CD4-positive, CD25-positive, alpha-beta regulatory T cell (primary cell): Measurements from ENCODE around the gene EPHB4. TPM values are rescaled to one million over a fixed set of nuclear protein-coding genes. Genes with fewer than 3 reads are reported as not detected.

Source experiments
- ATAC-seq, 2 donors: fragments of 150-1000 bp; cut with Tn5 transposase; one replicate each; pipeline ENCODE4 v1.10.0; 2021; ENCODE audit warnings: low read depth in 2 of 2, moderate number of reproducible peaks in 2 of 2, moderate library complexity in 1 of 2
- DNase-seq, 3 donors: peaks; one replicate each; pipeline versions ENCODE4 v3.0.0 to v3.0.0-alpha.2; 2012 to 2022; ENCODE audit warnings: mixed read lengths in 1 of 3
- H3K27ac ChIP-seq: one replicate; pipeline ENCODE4 v1.7.0; 2013; ENCODE audit warnings: mild to moderate bottlenecking, low read length; ENCODE audit not compliant: insufficient read depth, poor library complexity, severe bottlenecking
- H3K27me3 ChIP-seq: one replicate; pipeline ENCODE4 v1.7.0; 2013; ENCODE audit warnings: low read length; ENCODE audit not compliant: control insufficient read depth, insufficient read depth
- H3K36me3 ChIP-seq: one replicate; pipeline ENCODE4 v1.7.0; 2013; ENCODE audit warnings: mild to moderate bottlenecking, low read length, moderate library complexity; ENCODE audit not compliant: control insufficient read depth, insufficient read depth
- H3K4me1 ChIP-seq: 2 replicates; pipeline ENCODE4 v1.7.0; 2013; ENCODE audit warnings: mild to moderate bottlenecking, low read length; ENCODE audit not compliant: insufficient read depth, control insufficient read depth, poor library complexity, severe bottlenecking
- H3K4me3 ChIP-seq: one replicate; pipeline ENCODE4 v1.7.0; 2013; ENCODE audit warnings: low read depth, mild to moderate bottlenecking, low read length, moderate library complexity
- H3K9me3 ChIP-seq, 2 experiments: 1 replicate in 1 of 2; 2 replicates in 1 of 2; pipeline ENCODE4 v1.7.0; 2013; ENCODE audit warnings: low read length in 2 of 2, mild to moderate bottlenecking in 1 of 2, moderate library complexity in 1 of 2; ENCODE audit not compliant: control insufficient read depth in 2 of 2
- H3K27ac Mint-ChIP-seq, 3 donors: one replicate each; pipeline ENCODE4 v1.8.0; 2020 to 2022; ENCODE audit warnings: mild to moderate bottlenecking in 3 of 3, mixed read lengths in 3 of 3, moderate library complexity in 2 of 3
- H3K27me3 Mint-ChIP-seq: one replicate; pipeline ENCODE4 v1.8.0; 2022; ENCODE audit warnings: mild to moderate bottlenecking, mixed read lengths
- H3K36me3 Mint-ChIP-seq: one replicate; pipeline ENCODE4 v1.8.0; 2020; ENCODE audit warnings: mixed read lengths
- H3K4me1 Mint-ChIP-seq, 4 donors: one replicate each; pipeline ENCODE4 v1.8.0; 2020 to 2022; ENCODE audit warnings: mixed read lengths in 4 of 4, mild to moderate bottlenecking in 1 of 4
- H3K4me3 Mint-ChIP-seq, 4 donors: one replicate each; pipeline ENCODE4 v1.8.0; 2020 to 2022; ENCODE audit warnings: mild to moderate bottlenecking in 4 of 4, mixed read lengths in 4 of 4, moderate library complexity in 3 of 4
- H3K9me3 Mint-ChIP-seq, 7 donors: one replicate each; pipeline ENCODE4 v1.8.0; 2020 to 2022; ENCODE audit warnings: mixed read lengths in 7 of 7, mild to moderate bottlenecking in 3 of 7, moderate library complexity in 2 of 7
- polyA plus RNA-seq, 4 donors: library from polyadenylated mRNA; unstranded; fragments of 300-500 nt; fragmentation: Illumina TruSeq; gene quantifications; one replicate each; pipeline ENCODE4 v1.2.3, GENCODE V29; 2021
- total RNA-seq: library from RNA; stranded (reverse); gene quantifications from one replicate; pipeline ENCODE4 v1.2.3, GENCODE V29; 2022

Gene EPHB4
- total and polyA plus RNA-seq, 5 donors from 2014 or later, result 3.0 TPM; not detected in 4

GRCh38 chr7:100830396-100830795, 3.1 kb upstream of the EPHB4 start:
- H3K4me3 ChIP-seq, result no peak overlapping the region
- no peak overlapping the region for H3K27ac Mint-ChIP-seq
- H3K9me3 Mint-ChIP-seq, result peaks cover 0 to 2% (median 0%) of the 10 kb centered on the region in 7 donors
- peaks cover 52% of the 10 kb centered on the region for H3K27me3 Mint-ChIP-seq
- DNase-seq (no peak), ATAC-seq (no peak)
- H3K4me1 ChIP-seq, result peaks cover 20% of the 10 kb centered on the region
- no peaks in the 10 kb centered on the region for H3K36me3 ChIP-seq
- H3K27ac ChIP-seq, result no peak overlapping the region
- no peak overlapping the region for H3K4me3 Mint-ChIP-seq
- H3K9me3 ChIP-seq, result no peaks in the 10 kb centered on the region
- H3K36me3 Mint-ChIP-seq, result no peaks in the 10 kb centered on the region
- peaks cover 0 to 26% (median 11%) of the 10 kb centered on the region in 4 donors for H3K4me1 Mint-ChIP-seq
- peaks cover 9% of the 10 kb centered on the region for H3K27me3 ChIP-seq

GRCh38 chr7:100829150-100829716, 1.9 kb upstream of the EPHB4 start:
- DNase-seq, result no peak
- H3K36me3 ChIP-seq, result no peaks in the 10 kb centered on the region
- H3K4me3 ChIP-seq, result no peak overlapping the region
- Mint-ChIP-seq H3K27ac (no peak overlapping the region), H3K4me3 (no peak overlapping the region), H3K27me3 (peaks cover 58% of the 10 kb centered on the region), H3K9me3 (peaks cover 0 to 2% (median 0%) of the 10 kb centered on the region in 7 donors), H3K4me1 (peaks cover 0 to 24% (median 13%) of the 10 kb centered on the region in 4 donors), H3K36me3 (no peaks in the 10 kb centered on the region)
- no peaks in the 10 kb centered on the region for H3K9me3 ChIP-seq
- H3K4me1 ChIP-seq, result peaks cover 20% of the 10 kb centered on the region
- peaks cover 10% of the 10 kb centered on the region for H3K27me3 ChIP-seq
- ATAC-seq, result no peak
- no peak overlapping the region for H3K27ac ChIP-seq

GRCh38 chr7:100826514-100827329, 601 bp downstream of the EPHB4 start:
- DNase-seq, result no peak
- Histone ChIP-seq H3K9me3 (no peaks in the 10 kb centered on the region), H3K36me3 (no peaks in the 10 kb centered on the region), H3K4me1 (peaks cover 20% of the 10 kb centered on the region), H3K4me3 (no peak overlapping the region), H3K27ac (no peak overlapping the region), H3K27me3 (peaks cover 10% of the 10 kb centered on the region)
- peak; percentile 16 to 52 for ATAC-seq
- no peak overlapping the region for H3K27ac Mint-ChIP-seq
- peak overlapping the region; percentile 40 to 64 (median 60) for H3K4me3 Mint-ChIP-seq
- H3K27me3 Mint-ChIP-seq, result peaks cover 57% of the 10 kb centered on the region
- no peaks in the 10 kb centered on the region for H3K36me3 Mint-ChIP-seq
- peaks cover 0 to 2% (median 0%) of the 10 kb centered on the region in 7 donors for H3K9me3 Mint-ChIP-seq
- H3K4me1 Mint-ChIP-seq, result peaks cover 0 to 23% (median 13%) of the 10 kb centered on the region in 4 donors

GRCh38 chr7:100825751-100826513, 1.4 kb downstream of the EPHB4 start:
- DNase-seq (no peak), ATAC-seq (no peak)
- H3K36me3 ChIP-seq, result no peaks in the 10 kb centered on the region
- no peak overlapping the region for H3K27ac ChIP-seq
- H3K27ac Mint-ChIP-seq, result no peak overlapping the region
- peak overlapping the region; percentile 40 to 76 (median 60) for H3K4me3 Mint-ChIP-seq
- peaks cover 53% of the 10 kb centered on the region for H3K27me3 Mint-ChIP-seq
- peaks cover 20% of the 10 kb centered on the region for H3K4me1 ChIP-seq
- no peaks in the 10 kb centered on the region for H3K36me3 Mint-ChIP-seq
- H3K9me3 ChIP-seq, result no peaks in the 10 kb centered on the region
- no peak overlapping the region for H3K4me3 ChIP-seq
- H3K27me3 ChIP-seq, result peaks cover 9% of the 10 kb centered on the region
- peaks cover 0 to 23% (median 13%) of the 10 kb centered on the region in 4 donors for H3K4me1 Mint-ChIP-seq
- H3K9me3 Mint-ChIP-seq, result peaks cover 0 to 2% (median 0%) of the 10 kb centered on the region in 7 donors

GRCh38 chr7:100825215-100825671, 2.1 kb downstream of the EPHB4 start:
- no peak for DNase-seq
- Mint-ChIP-seq H3K36me3 (no peaks in the 10 kb centered on the region), H3K4me3 (peak overlapping the region in 1 of 4 donors; percentile 13), H3K4me1 (peaks cover 0 to 23% (median 13%) of the 10 kb centered on the region in 4 donors), H3K27me3 (peaks cover 49% of the 10 kb centered on the region), H3K27ac (no peak overlapping the region), H3K9me3 (peaks cover 0 to 2% (median 0%) of the 10 kb centered on the region in 7 donors)
- Histone ChIP-seq H3K27me3 (peaks cover 6% of the 10 kb centered on the region), H3K27ac (no peak overlapping the region), H3K36me3 (no peaks in the 10 kb centered on the region), H3K4me1 (peaks cover 20% of the 10 kb centered on the region), H3K9me3 (no peaks in the 10 kb centered on the region), H3K4me3 (no peak overlapping the region)
- no peak for ATAC-seq

GRCh38 chr7:100824499-100825214, 2.7 kb downstream of the EPHB4 start:
- peaks cover 6% of the 10 kb centered on the region for H3K27me3 ChIP-seq
- H3K27ac Mint-ChIP-seq, result no peak overlapping the region

GRCh38 chr7:100823534-100823933, 3.8 kb downstream of the EPHB4 start:
- H3K9me3 Mint-ChIP-seq, result peaks cover 0 to 2% (median 0%) of the 10 kb centered on the region in 7 donors
- Histone ChIP-seq H3K36me3 (no peaks in the 10 kb centered on the region), H3K4me1 (peaks cover 18% of the 10 kb centered on the region), H3K27me3 (peaks cover 6% of the 10 kb centered on the region), H3K27ac (no peak overlapping the region), H3K4me3 (no peak overlapping the region), H3K9me3 (no peaks in the 10 kb centered on the region)
- ATAC-seq, result no peak
- peak overlapping the region in 1 of 4 donors; percentile 32 for H3K4me3 Mint-ChIP-seq
- peaks cover 40% of the 10 kb centered on the region for H3K27me3 Mint-ChIP-seq
- peaks cover 0 to 18% (median 11%) of the 10 kb centered on the region in 4 donors for H3K4me1 Mint-ChIP-seq
- H3K27ac Mint-ChIP-seq, result no peak overlapping the region
- H3K36me3 Mint-ChIP-seq, result no peaks in the 10 kb centered on the region
- no peak for DNase-seq

More at GRCh38 chr7:100824499-100825214, 2.7 kb downstream of the EPHB4 start:
- H3K9me3 ChIP-seq, result no peaks in the 10 kb centered on the region
- Mint-ChIP-seq H3K36me3 (no peaks in the 10 kb centered on the region), H3K27me3 (peaks cover 49% of the 10 kb centered on the region), H3K9me3 (peaks cover 0 to 2% (median 0%) of the 10 kb centered on the region in 7 donors), H3K4me1 (peaks cover 0 to 23% (median 13%) of the 10 kb centered on the region in 4 donors), H3K4me3 (no peak overlapping the region)
- no peak for DNase-seq
- H3K4me3 ChIP-seq, result no peak overlapping the region
- no peak overlapping the region for H3K27ac ChIP-seq
- peaks cover 20% of the 10 kb centered on the region for H3K4me1 ChIP-seq
- ATAC-seq, result no peak
- no peaks in the 10 kb centered on the region for H3K36me3 ChIP-seq
